ENCODE measurements around the gene SIT1.

- TF ChIP-seq, protein P1, sequence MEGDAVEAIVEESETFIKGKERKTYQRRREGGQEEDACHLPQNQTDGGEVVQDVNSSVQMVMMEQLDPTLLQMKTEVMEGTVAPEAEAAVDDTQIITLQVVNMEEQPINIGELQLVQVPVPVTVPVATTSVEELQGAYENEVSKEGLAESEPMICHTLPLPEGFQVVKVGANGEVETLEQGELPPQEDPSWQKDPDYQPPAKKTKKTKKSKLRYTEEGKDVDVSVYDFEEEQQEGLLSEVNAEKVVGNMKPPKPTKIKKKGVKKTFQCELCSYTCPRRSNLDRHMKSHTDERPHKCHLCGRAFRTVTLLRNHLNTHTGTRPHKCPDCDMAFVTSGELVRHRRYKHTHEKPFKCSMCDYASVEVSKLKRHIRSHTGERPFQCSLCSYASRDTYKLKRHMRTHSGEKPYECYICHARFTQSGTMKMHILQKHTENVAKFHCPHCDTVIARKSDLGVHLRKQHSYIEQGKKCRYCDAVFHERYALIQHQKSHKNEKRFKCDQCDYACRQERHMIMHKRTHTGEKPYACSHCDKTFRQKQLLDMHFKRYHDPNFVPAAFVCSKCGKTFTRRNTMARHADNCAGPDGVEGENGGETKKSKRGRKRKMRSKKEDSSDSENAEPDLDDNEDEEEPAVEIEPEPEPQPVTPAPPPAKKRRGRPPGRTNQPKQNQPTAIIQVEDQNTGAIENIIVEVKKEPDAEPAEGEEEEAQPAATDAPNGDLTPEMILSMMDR (conservative IDR thresholded peaks at IDR 0.05; ENCODE audit: low read length) = no peak
- no peak for TF ChIP-seq EZH2phosphoT487 (IDR thresholded peaks at IDR 0.05; ENCODE audit: borderline replicate concordance, low read depth, low read length)
Observed at GRCh38 chr9:35698231-35698630, 47.5 kb upstream of the SIT1 start.

Measured in OCI-LY7 (cell line).